Measurements from ENCODE around the gene FIBCD1.
"Not testable (repeated sequence)": the region's sequence is repeated elsewhere in the genome, so short reads cannot be mapped to it uniquely, and the experiment has no call there.

Gene FIBCD1

GRCh38 chr9:130973686-130974281 is 34.7 kb upstream of the FIBCD1 start:
- DNase-seq (ENCODE audit: low read depth in 2 of 2), result no peak

GRCh38 chr9:130972957-130973685 is 34.1 kb upstream of the FIBCD1 start:
- DNase-seq (ENCODE audit: low read depth in 2 of 2), result no peak

- no peak for DNase-seq (ENCODE audit: low read depth in 2 of 2)
These were observed 33.4 kb upstream of the FIBCD1 start for GRCh38 chr9:130972277-130972956.

GRCh38 chr9:130971294-130971849 is 32.3 kb upstream of the FIBCD1 start:
- DNase-seq (ENCODE audit: low read depth in 2 of 2), result no peak

GRCh38 chr9:130970855-130971254 is 31.8 kb upstream of the FIBCD1 start:
- DNase-seq (ENCODE audit: low read depth in 2 of 2), result no peak

DNA sequence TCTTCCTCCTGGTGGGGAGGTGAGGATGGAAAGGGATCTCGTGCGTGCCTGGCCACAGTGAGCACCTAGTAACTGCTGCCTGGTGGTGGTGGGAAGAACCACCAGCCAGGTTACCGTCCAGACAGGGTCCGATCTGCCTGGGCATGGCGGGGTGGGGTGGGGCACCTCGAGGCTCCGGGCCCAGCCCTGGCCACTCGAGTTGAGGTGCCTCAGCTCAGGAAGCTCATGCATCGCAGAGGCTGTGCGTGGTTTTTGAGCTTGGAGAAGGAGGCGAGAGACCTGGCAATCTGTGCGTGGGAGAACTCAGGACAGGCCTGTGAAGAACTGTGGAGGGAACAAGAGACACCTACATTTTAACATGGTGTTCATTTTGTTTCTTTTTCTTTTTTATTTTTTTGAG is 31.0 kb upstream of the FIBCD1 start:
- no peak for DNase-seq (ENCODE audit: low read depth in 2 of 2)

GRCh38 chr9:130965680-130966079 is 26.6 kb upstream of the FIBCD1 start:
- DNase-seq (ENCODE audit: low read depth in 2 of 2), result no peak

GRCh38 chr9:130963916-130964315 is 24.9 kb upstream of the FIBCD1 start:
- no peak for DNase-seq (ENCODE audit: low read depth in 2 of 2)

GRCh38 chr9:130963337-130963908 is 24.4 kb upstream of the FIBCD1 start:
- DNase-seq (ENCODE audit: low read depth in 2 of 2), result no peak

DNA sequence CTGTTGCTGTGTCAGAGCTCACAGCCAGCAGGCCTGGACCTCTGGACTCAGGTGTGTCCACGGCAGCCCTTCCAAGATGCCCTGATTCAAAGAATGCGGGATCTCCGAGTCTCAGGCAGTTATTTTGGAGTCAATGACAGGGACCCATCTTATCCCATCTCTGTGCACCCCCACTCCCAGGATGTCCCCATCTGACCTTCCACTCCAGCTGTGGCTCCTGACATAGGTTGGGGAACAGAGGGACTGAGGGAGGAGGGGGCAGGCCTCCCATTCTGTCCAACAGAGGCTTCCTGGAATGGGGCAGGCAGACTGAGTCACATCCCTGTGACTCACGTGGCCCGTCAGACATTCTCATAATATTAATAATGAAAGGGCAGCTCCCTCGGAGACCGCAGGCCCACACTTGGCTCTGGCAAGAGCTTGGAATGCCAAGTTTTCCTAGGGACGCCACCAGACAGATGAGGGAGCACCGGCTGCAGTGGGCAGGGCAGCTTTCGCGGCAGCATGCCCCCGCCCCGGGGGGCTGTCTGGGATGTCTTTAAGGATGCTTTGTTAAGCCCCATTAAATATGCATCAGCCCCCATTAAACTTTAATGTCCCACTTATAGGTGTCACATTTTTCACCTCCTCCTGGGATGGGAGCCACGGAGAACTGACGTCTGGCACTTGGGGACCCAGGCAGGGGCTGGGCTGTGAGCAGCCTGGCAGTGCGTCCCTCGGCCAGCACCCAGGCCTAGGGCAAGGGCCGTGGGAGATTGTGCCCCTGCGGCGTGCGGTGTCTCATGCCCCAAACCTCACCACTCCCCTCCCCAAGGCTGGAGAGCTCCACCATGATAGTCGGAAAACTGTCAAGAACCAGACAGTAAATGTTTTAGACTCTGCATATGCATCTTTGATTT is 23.6 kb upstream of the FIBCD1 start:
- no peak for DNase-seq (ENCODE audit: low read depth in 2 of 2)

GRCh38 chr9:130961511-130962300 is 22.7 kb upstream of the FIBCD1 start:
- DNase-seq (ENCODE audit: low read depth in 2 of 2), result no peak

DNA sequence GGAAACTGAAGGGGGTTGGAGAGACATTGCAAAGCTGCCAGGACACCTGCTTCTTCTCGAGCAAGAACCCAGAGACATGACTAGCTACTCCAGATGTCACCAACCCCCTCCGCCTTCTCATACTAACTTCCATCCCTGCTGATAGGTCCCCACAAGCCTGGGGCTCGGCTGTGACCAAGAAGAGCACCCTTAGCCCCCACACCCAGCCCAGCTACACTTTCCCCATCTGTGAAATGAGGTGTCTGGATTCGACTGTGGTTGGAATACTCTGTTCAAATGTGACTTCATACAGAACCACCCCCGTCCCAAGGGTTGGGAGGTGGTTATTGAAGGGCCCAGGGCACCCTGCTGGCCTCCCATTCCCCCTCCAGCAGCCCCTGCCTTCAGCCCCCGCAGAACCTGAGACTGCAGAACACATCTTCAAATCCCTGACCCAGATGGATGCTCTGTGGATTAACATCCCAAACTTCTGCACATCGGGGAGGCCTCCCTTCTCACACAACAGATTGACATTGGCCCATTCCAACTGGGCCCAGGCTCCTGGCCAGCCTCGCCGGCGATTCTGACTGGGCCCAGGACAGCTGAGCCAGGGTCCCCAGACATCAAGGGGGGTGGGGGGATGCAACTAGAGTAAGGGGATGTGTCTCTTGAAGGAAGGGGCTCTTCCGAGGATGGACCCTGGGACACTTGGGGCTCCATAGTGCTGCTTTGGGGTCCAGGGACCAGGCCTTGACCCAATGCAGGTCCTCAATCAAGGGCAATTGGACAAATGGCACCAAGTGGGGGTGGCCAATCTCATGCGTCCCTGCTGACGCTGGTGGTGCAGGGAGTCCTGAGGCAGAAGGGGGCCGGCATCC is 21.7 kb upstream of the FIBCD1 start:
- no peak for DNase-seq (ENCODE audit: low read depth in 2 of 2)

GRCh38 chr9:130959809-130960334 is 20.8 kb upstream of the FIBCD1 start:
- DNase-seq (ENCODE audit: low read depth in 2 of 2), result no peak

- not testable (repeated sequence) for DNase-seq (ENCODE audit: low read depth in 2 of 2)
These were observed 19.5 kb upstream of the FIBCD1 start for GRCh38 chr9:130958564-130958963.

- no peak for DNase-seq (ENCODE audit: low read depth in 2 of 2)
These were observed 18.6 kb upstream of the FIBCD1 start for GRCh38 chr9:130957451-130958203.

DNA sequence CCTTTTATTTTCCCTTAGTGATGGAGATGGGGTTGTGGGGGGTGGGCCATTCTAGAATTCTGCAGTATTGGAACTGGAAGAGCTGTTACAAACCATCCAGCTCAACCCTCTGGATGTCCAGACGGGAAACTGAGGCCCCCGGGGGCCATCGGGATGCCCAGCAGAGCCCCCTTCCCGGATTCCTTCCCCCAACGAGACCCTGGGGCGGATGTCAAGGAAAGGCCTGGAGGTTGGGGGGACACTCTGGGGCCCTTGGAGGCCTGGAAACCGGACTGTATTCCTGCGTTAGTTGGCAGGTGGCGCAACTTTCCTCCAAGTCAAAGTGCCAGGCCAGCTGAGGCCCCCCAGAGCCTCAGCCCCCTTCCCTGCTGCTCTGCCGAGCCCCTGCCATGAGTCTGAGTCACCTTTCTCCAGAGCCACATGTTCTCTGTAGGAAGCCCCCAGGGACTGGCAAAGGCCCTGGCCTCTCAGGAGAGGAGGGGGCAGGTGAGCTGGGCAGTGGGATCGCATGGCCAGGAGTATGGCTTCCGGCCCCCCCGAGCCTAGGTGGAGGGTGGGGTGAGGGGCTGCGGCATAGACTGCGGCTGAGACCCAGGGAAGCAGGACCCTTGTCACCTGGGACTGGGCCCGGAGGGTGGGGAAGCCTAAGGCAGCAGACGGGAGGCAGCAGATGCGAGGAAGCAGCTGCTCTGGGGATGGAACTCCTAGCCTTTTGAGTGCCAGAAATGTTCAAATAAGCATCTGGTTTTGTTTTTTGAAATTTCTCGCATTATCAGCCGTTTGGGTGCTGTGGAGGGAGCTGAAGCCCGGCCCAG is 17.8 kb upstream of the FIBCD1 start:
- DNase-seq (ENCODE audit: low read depth in 2 of 2), result no peak

DNA sequence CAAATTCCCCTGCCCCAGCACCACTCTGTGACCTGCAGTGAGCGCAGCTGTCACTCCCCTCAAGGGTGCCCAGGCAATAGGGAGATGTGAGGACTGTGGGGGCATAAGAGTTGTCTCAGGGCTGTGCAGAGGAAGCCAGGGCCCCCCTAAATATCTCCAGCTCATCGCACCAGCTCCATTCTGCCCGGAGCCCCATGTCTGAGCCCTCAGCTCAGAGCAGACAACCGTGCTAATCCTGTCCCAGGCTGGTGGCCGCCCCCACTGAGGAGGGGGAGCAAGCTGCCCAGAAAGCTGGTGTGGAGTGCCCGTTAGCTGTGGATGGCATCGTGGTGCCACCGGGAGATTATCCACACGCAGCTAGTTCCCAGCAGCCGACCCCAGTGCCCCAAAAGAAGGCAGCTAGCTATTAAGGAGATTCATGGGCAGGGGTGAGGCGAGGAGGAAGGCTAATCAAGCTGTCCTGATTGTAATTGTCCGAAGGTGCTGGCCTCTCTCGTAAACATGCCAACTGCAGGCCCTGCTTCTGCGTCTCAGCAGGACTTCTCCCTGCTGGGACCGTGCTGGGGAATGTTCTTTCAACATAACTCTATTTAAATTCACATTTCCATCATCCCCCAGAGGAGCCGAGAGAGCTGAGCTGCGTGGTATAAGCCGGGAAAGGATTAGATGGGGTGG is 17.0 kb upstream of the FIBCD1 start:
- no peak for DNase-seq (ENCODE audit: low read depth in 2 of 2)
